CD4-positive, alpha-beta T cell (primary cell): ENCODE measurements around the gene HSD3B2. TPM values are rescaled to one million over a fixed set of nuclear protein-coding genes. Genes with fewer than 3 reads are reported as not detected.
"Not testable (repeated sequence)": the region's sequence is repeated elsewhere in the genome, so short reads cannot be mapped to it uniquely, and the experiment has no call there.

Source experiments
- ATAC-seq: fragments of 200-7000 bp; cut with Tn5 transposase; one replicate; pipeline ENCODE4 v1.10.0; 2022; ENCODE audit warnings: mild to moderate bottlenecking; ENCODE audit not compliant: poor library complexity
- CTCF ChIA-PET: fragments of 350-600 bp; sonication (Branson Sonifier 250); formaldehyde crosslinking; loops from one replicate; lab custom pipeline; 2021; ENCODE audit warnings: antibody characterized with exemption, inconsistent platforms; lab: Charles Lee
- POLR2A ChIA-PET: fragments of 350-600 bp; sonication (Branson Sonifier 250); formaldehyde crosslinking; loops from one replicate; lab custom pipeline; 2021; ENCODE audit warnings: antibody characterized with exemption, inconsistent platforms; lab: Charles Lee
- DNase-seq, 14 experiments: peaks; one replicate each; pipeline ENCODE4 v3.0.0-alpha.2; 2013 to 2020; ENCODE audit warnings: mixed read lengths in 2 of 14
- H3K27ac ChIP-seq, 2 donors: one replicate each; pipeline versions ENCODE4 v1.5.1 to v1.7.0; 2013; ENCODE audit warnings: low read length in 2 of 2, low read depth in 1 of 2, mild to moderate bottlenecking in 1 of 2
- H3K27me3 ChIP-seq, 2 experiments: 1 replicate in 1 of 2; 2 replicates in 1 of 2; pipeline versions ENCODE4 v1.6.1 to v1.7.0; 2013; ENCODE audit warnings: low read length in 2 of 2, control low read depth in 1 of 2, mild to moderate bottlenecking in 1 of 2, moderate library complexity in 1 of 2; ENCODE audit not compliant: insufficient read depth in 2 of 2, control insufficient read depth in 1 of 2
- H3K36me3 ChIP-seq: one replicate; pipeline ENCODE4 v1.6.1; 2013; ENCODE audit warnings: low read length, control low read depth; ENCODE audit not compliant: insufficient read depth
- H3K4me1 ChIP-seq: one replicate; pipeline ENCODE4 v1.6.1; 2013; ENCODE audit warnings: low read length, control low read depth; ENCODE audit not compliant: insufficient read depth
- H3K4me3 ChIP-seq: one replicate; pipeline ENCODE4 v1.5.1; 2013; ENCODE audit warnings: mild to moderate bottlenecking, low read length, moderate library complexity
- H3K9me3 ChIP-seq, 2 experiments: 1 replicate in 1 of 2; 2 replicates in 1 of 2; pipeline versions ENCODE4 v1.6.1 to v1.7.0; 2013; ENCODE audit warnings: low read length in 2 of 2, mild to moderate bottlenecking in 2 of 2, control low read depth in 1 of 2, moderate library complexity in 1 of 2; ENCODE audit not compliant: control insufficient read depth in 1 of 2, insufficient read depth in 1 of 2
- H3K27ac Mint-ChIP-seq: one replicate; pipeline ENCODE4 v1.8.0; 2020; ENCODE audit warnings: mixed read lengths
- H3K27me3 Mint-ChIP-seq: one replicate; pipeline ENCODE4 v1.8.0; 2021; ENCODE audit warnings: mixed read lengths
- H3K36me3 Mint-ChIP-seq: one replicate; pipeline ENCODE4 v1.8.0; 2021; ENCODE audit warnings: low read depth, mixed read lengths
- H3K4me1 Mint-ChIP-seq: one replicate; pipeline ENCODE4 v1.8.0; 2021; ENCODE audit warnings: low read depth, mixed read lengths
- H3K4me3 Mint-ChIP-seq: one replicate; pipeline ENCODE4 v1.8.0; 2020; ENCODE audit warnings: mild to moderate bottlenecking, mixed read lengths
- H3K9me3 Mint-ChIP-seq: one replicate; pipeline ENCODE4 v1.8.0; 2020; ENCODE audit warnings: mixed read lengths
- intact Hi-C, 2 experiments: fragments of 100-400 bp; cut with DNase I in 1 of 2; cut with micrococcal nuclease in 1 of 2; formaldehyde crosslinking; loops; one replicate each; pipeline versions ENCODE4 v1.15.1 to v1.9.0; 2023 to 2025; cut with DNase I, micrococcal nuclease
- total RNA-seq, 174 experiments: library from RNA in 2 of 174; stranded (reverse) in 2 of 174; gene quantifications; one replicate each; pipeline ENCODE4 v1.2.3 and lab custom pipeline; 2021 to 2026
- TF ChIP-seq, protein P1 (sequence below): fragments of 200-600 bp; IDR thresholded peaks from one replicate; pipeline ENCODE4 v1.8.0; 2022; ENCODE audit warnings: antibody characterized with exemption, mild to moderate bottlenecking

Gene HSD3B2
- total RNA-seq, 2 experiments from 2014 or later: not detected

DNA sequence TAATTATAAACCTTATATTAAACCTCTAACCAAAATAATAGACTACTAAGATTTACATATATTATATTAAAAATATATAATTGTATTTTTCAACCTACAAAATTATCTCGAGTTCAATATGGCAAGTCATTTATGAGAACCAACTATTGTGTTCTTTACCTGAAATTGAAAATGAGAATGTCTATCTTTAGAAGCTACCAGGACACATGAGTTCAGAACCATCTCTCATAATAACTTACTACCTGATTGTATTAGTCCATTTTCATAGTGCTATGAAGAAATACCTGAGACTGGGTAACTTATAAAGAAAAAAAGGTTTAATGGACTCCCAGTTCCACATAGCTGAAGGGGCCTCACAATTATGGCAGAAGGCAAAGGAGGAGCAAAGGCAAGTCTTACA lies 39.6 kb upstream of the HSD3B2 start:
- H3K27me3 ChIP-seq: peaks cover 0 to 9% of the 10 kb centered on the region in 2 experiments
- Mint-ChIP-seq H3K27me3 (peaks cover 14% of the 10 kb centered on the region), H3K9me3 (peaks cover 2% of the 10 kb centered on the region), H3K4me1 (peaks cover 10% of the 10 kb centered on the region), H3K27ac (no peak overlapping the region), H3K4me3 (no peak overlapping the region), H3K36me3 (no peaks in the 10 kb centered on the region)
- H3K9me3 ChIP-seq: no peaks in the 10 kb centered on the region
- DNase-seq (no peak), ATAC-seq (no peak)
- ChIA-PET POLR2A (no interaction called here), CTCF (no interaction called here)
- H3K4me1 ChIP-seq: no peaks in the 10 kb centered on the region
- no peaks in the 10 kb centered on the region for H3K36me3 ChIP-seq
- no peak overlapping the region for H3K4me3 ChIP-seq
- intact Hi-C loops: no loop called here
- H3K27ac ChIP-seq: no peak overlapping the region
- TF ChIP-seq, protein P1, sequence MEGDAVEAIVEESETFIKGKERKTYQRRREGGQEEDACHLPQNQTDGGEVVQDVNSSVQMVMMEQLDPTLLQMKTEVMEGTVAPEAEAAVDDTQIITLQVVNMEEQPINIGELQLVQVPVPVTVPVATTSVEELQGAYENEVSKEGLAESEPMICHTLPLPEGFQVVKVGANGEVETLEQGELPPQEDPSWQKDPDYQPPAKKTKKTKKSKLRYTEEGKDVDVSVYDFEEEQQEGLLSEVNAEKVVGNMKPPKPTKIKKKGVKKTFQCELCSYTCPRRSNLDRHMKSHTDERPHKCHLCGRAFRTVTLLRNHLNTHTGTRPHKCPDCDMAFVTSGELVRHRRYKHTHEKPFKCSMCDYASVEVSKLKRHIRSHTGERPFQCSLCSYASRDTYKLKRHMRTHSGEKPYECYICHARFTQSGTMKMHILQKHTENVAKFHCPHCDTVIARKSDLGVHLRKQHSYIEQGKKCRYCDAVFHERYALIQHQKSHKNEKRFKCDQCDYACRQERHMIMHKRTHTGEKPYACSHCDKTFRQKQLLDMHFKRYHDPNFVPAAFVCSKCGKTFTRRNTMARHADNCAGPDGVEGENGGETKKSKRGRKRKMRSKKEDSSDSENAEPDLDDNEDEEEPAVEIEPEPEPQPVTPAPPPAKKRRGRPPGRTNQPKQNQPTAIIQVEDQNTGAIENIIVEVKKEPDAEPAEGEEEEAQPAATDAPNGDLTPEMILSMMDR: no peak

DNA sequence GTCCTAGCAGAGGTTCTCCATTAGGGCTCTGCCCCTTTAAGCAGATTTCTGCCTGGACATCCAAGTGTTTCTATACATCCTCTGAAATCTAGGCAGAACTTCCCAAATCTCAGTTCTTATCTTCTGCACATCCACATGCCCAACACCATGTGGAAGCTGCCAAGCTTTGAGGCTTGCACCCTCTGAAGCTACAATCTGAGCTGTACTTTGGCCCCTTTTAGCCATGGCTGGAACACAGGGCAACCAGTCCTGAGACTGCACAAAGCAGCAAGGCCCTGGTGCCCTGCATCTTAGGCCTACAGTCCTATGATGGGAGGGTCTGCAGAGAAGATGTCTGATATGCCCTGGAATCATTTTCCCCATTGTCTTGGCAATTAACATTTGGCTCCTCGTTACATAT lies 38.4 kb upstream of the HSD3B2 start:
- Mint-ChIP-seq H3K27ac (no peak overlapping the region), H3K4me3 (no peak overlapping the region), H3K27me3 (peaks cover 14% of the 10 kb centered on the region), H3K4me1 (peaks cover 10% of the 10 kb centered on the region), H3K36me3 (no peaks in the 10 kb centered on the region), H3K9me3 (peaks cover 2% of the 10 kb centered on the region)
- Histone ChIP-seq H3K27ac (no peak overlapping the region), H3K4me1 (no peaks in the 10 kb centered on the region), H3K9me3 (no peaks in the 10 kb centered on the region), H3K27me3 (peaks cover 0 to 7% of the 10 kb centered on the region in 2 experiments), H3K4me3 (no peak overlapping the region), H3K36me3 (no peaks in the 10 kb centered on the region)
- DNase-seq: no peak
- CTCF ChIA-PET: no interaction called here
- TF ChIP-seq, protein P1: no peak
- no peak for ATAC-seq
- POLR2A ChIA-PET: no interaction called here
- intact Hi-C loops: no loop called here

DNA sequence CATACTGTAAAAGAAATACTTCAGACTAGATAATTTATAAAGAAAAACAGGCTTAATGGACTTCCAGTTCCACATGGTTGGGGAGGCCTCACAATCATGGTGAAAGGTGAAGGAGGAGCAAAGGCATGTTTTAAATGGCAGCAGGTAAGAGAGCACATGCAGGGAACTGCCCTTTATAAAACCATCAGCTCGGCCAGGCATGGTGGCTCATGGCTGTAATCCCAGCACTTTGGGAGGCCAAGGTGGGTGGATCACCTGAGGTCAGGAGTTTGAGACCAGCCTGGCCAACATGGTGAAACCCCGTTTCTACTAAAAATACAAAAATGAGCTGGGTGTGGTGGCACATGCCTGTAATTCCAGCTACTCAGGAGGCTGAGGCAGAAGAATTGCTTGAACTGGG lies 37.4 kb upstream of the HSD3B2 start:
- H3K4me1 ChIP-seq, H3K4me1 Mint-ChIP-seq, H3K36me3 Mint-ChIP-seq, H3K4me3 ChIP-seq, POLR2A ChIA-PET, H3K36me3 ChIP-seq, H3K9me3 Mint-ChIP-seq, H3K27me3 ChIP-seq, H3K27ac ChIP-seq, intact Hi-C loops, CTCF ChIA-PET, H3K9me3 ChIP-seq, DNase-seq, H3K4me3 Mint-ChIP-seq, ATAC-seq, H3K27ac Mint-ChIP-seq: not testable (repeated sequence)
- peaks cover 11% of the 10 kb centered on the region for H3K27me3 Mint-ChIP-seq

DNA sequence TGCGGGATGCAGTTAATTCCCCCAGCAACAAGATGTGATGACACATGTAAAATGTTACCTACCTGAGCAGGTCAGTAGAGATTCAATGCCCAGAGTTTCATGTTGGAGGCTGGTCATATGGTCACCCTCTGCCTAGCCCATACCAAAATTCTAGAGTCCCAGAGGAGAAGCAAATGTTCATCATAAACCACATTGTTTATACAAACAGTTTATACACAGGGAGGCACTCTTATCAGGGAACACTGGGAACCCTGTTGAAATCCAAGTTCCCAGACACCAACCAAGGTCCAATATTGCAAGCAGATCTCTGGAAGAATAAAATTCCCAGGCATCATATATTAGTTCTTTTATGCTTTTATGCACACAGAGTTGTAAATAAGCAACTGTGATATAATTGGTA lies 35.8 kb upstream of the HSD3B2 start:
- no peaks in the 10 kb centered on the region for H3K4me1 ChIP-seq
- intact Hi-C loops: no loop called here
- no peak overlapping the region for H3K27ac ChIP-seq
- H3K36me3 Mint-ChIP-seq: no peaks in the 10 kb centered on the region
- no peak overlapping the region for H3K27ac Mint-ChIP-seq
- H3K27me3 ChIP-seq: peaks cover 0 to 5% of the 10 kb centered on the region in 2 experiments
- no peaks in the 10 kb centered on the region for H3K36me3 ChIP-seq
- ChIA-PET CTCF (no interaction called here), POLR2A (no interaction called here)
- ATAC-seq (no peak), DNase-seq (no peak)
- H3K4me1 Mint-ChIP-seq: peaks cover 8% of the 10 kb centered on the region
- no peak overlapping the region for H3K4me3 Mint-ChIP-seq
- H3K9me3 Mint-ChIP-seq: peaks cover 2% of the 10 kb centered on the region
- no peaks in the 10 kb centered on the region for H3K9me3 ChIP-seq
- H3K4me3 ChIP-seq: no peak overlapping the region
- TF ChIP-seq, protein P1: no peak
- H3K27me3 Mint-ChIP-seq: peaks cover 1% of the 10 kb centered on the region
